GM23338 (cell line): ENCODE data around the gene CCDC137. TPM values are rescaled to one million over a fixed set of nuclear protein-coding genes. Genes with fewer than 3 reads are reported as not detected.

Experiments
- ATAC-seq: fragments of 200-7000 bp; cut with Tn5 transposase; 3 replicates; pipeline ENCODE4 v1.9.1; 2020
- DNase-seq: peaks from one replicate; pipeline ENCODE4 v3.0.0-alpha.2; 2015; ENCODE audit warnings: low spot score
- H2AFZ ChIP-seq: fragments of 200-600 bp; sonication (generic); 2 replicates; pipeline ENCODE4 v1.8.0; 2016; ENCODE audit warnings: antibody characterized with exemption, mild to moderate bottlenecking, moderate library complexity
- H3F3A ChIP-seq: fragments of 200-600 bp; sonication (generic); replicated peaks from 2 replicates; pipeline ENCODE4 v1.8.0; 2017; ENCODE audit warnings: antibody characterized with exemption, mixed run types, low read depth
- H3K27ac ChIP-seq: fragments of 200-600 bp; sonication (generic); 2 replicates; pipeline ENCODE4 v1.6.1; 2016; ENCODE audit warnings: low read depth
- H3K27me3 ChIP-seq: fragments of 200-600 bp; sonication (generic); 2 replicates; pipeline ENCODE4 v1.8.0; 2016; ENCODE audit warnings: mild to moderate bottlenecking, mixed run types, moderate library complexity; ENCODE audit not compliant: insufficient read depth
- H3K36me3 ChIP-seq: fragments of 200-600 bp; sonication (generic); 2 replicates; pipeline ENCODE4 v1.8.0; 2016; ENCODE audit warnings: mild to moderate bottlenecking; ENCODE audit not compliant: insufficient read depth
- H3K4me1 ChIP-seq: fragments of 200-600 bp; sonication (generic); 2 replicates; pipeline ENCODE4 v1.8.0; 2016; ENCODE audit warnings: mild to moderate bottlenecking, moderate library complexity; ENCODE audit not compliant: insufficient read depth
- H3K4me2 ChIP-seq: fragments of 200-600 bp; sonication (generic); 2 replicates; pipeline ENCODE4 v1.7.1; 2017; ENCODE audit warnings: mixed run types
- H3K4me3 ChIP-seq: fragments of 200-600 bp; sonication (generic); 2 replicates; pipeline ENCODE4 v1.6.1; 2016; ENCODE audit warnings: mixed run types
- H3K79me2 ChIP-seq: fragments of 200-600 bp; sonication (generic); replicated peaks from 2 replicates; pipeline ENCODE4 v1.8.0; 2017; ENCODE audit warnings: mild to moderate bottlenecking; ENCODE audit not compliant: insufficient read depth
- H3K9me2 ChIP-seq: fragments of 200-600 bp; sonication (generic); 2 replicates; pipeline ENCODE4 v1.8.0; 2017; ENCODE audit not compliant: insufficient read depth
- H4K20me1 ChIP-seq: fragments of 200-600 bp; sonication (generic); replicated peaks from 2 replicates; pipeline ENCODE4 v1.8.0; 2017; ENCODE audit warnings: mild to moderate bottlenecking; ENCODE audit not compliant: insufficient read depth
- H3K27ac Mint-ChIP-seq: 2 replicates; pipeline ENCODE4 v1.8.0; 2020; ENCODE audit warnings: inconsistent platforms, mild to moderate bottlenecking, moderate library complexity, mixed read lengths
- H3K27me3 Mint-ChIP-seq: 3 replicates; pipeline ENCODE4 v1.8.0; 2022; ENCODE audit warnings: low read depth, mild to moderate bottlenecking, moderate library complexity, mixed read lengths, inconsistent platforms; ENCODE audit not compliant: insufficient read depth, poor library complexity
- H3K36me3 Mint-ChIP-seq: 3 replicates; pipeline ENCODE4 v1.8.0; 2021; ENCODE audit warnings: low read depth, mild to moderate bottlenecking, inconsistent platforms, moderate library complexity, mixed read lengths
- H3K4me1 Mint-ChIP-seq: 3 replicates; pipeline ENCODE4 v1.8.0; 2020; ENCODE audit warnings: mild to moderate bottlenecking, inconsistent platforms, mixed read lengths
- H3K4me3 Mint-ChIP-seq: 3 replicates; pipeline ENCODE4 v1.8.0; 2021; ENCODE audit warnings: moderate library complexity, mild to moderate bottlenecking, inconsistent platforms, mixed read lengths
- H3K9me3 Mint-ChIP-seq: 3 replicates; pipeline ENCODE4 v1.8.0; 2020; ENCODE audit warnings: moderate library complexity, mild to moderate bottlenecking, inconsistent platforms, mixed read lengths
- CREB1 ChIP-seq: fragments of 250-450 bp; sonication (Bioruptor Pico); IDR thresholded peaks from 2 replicates; pipeline ENCODE4 v1.5.0; 2020; ENCODE audit warnings: low read depth, mild to moderate bottlenecking, moderate library complexity
- ETS1 ChIP-seq: IDR thresholded peaks from 2 replicates; pipeline ENCODE4 v1.6.1; 2016; ENCODE audit warnings: antibody characterized with exemption
- EZH2 ChIP-seq: fragments of 200-600 bp; sonication (generic); IDR thresholded peaks from one replicate; pipeline ENCODE4 v1.8.0; 2017; ENCODE audit warnings: antibody characterized with exemption, mild to moderate bottlenecking, low read depth; ENCODE audit not compliant: unreplicated experiment
- EZH2phosphoT487 ChIP-seq: fragments of 200-600 bp; sonication (generic); IDR thresholded peaks from one replicate; pipeline ENCODE4 v1.8.1; 2018; ENCODE audit warnings: antibody characterized with exemption; ENCODE audit not compliant: unreplicated experiment
- STAT1 ChIP-seq: IDR thresholded peaks from one replicate; pipeline ENCODE4 v1.6.1; 2016; ENCODE audit warnings: antibody characterized with exemption; ENCODE audit not compliant: unreplicated experiment
- ZNF462 ChIP-seq: fragments of 250-450 bp; sonication (Bioruptor Pico); IDR thresholded peaks from 2 replicates; pipeline ENCODE4 v1.5.0; 2020; ENCODE audit warnings: mild to moderate bottlenecking, moderate library complexity
- polyA plus RNA-seq: library from polyadenylated mRNA; unstranded; fragments of >200 nt; fragmentation: Nextera tagmentation; extraction: Ambion mirVana; gene quantifications from 2 replicates; pipeline ENCODE4 v1.2.1, GENCODE V29; 2016
- total RNA-seq: library from RNA; depleted of rRNA; stranded (reverse); fragments of >200 nt; shearing (Covaris generic); gene quantifications from 2 replicates; pipeline ENCODE4 v1.2.3, GENCODE V29; 2014

Gene CCDC137
- total and polyA plus RNA-seq, 2 experiments from 2014 or later = 26.1 to 73.4 TPM

GRCh38 chr17:81640011-81640410, 26.5 kb upstream of the CCDC137 start (continued):
- TF ChIP-seq ZNF462 = no peak
- no peak for TF ChIP-seq STAT1
- TF ChIP-seq ETS1 = no peak

- Histone ChIP-seq H3K27ac (no peak overlapping the region), H3F3A (peaks cover 11% of the 10 kb centered on the region), H3K27me3 (peaks cover 5% of the 10 kb centered on the region), H3K9me2 (no peaks in the 10 kb centered on the region), H3K4me2 (no peak overlapping the region), H4K20me1 (no peaks in the 10 kb centered on the region), H3K79me2 (no peaks in the 10 kb centered on the region), H3K4me3 (no peak overlapping the region), H3K4me1 (peaks cover under 1% of the 10 kb centered on the region; the same call in 1 of the 2 replicates), H3K36me3 (no peaks in the 10 kb centered on the region), H2AFZ (no peak overlapping the region)
- H3K9me3 Mint-ChIP-seq = no peaks in the 10 kb centered on the region; the same call in 1 of the 3 replicates
- DNase-seq (no peak), ATAC-seq (peak; percentile 45; the same call in 2 of the 3 replicates)
- no peak overlapping the region for H3K4me3 Mint-ChIP-seq
- H3K4me1 Mint-ChIP-seq = no peaks in the 10 kb centered on the region
- H3K27ac Mint-ChIP-seq = no peak overlapping the region; the same call in 1 of the 2 replicates
- H3K36me3 Mint-ChIP-seq = no peaks in the 10 kb centered on the region
- TF ChIP-seq EZH2 (no peak), EZH2phosphoT487 (no peak), CREB1 (CRISPR knock-in tag) (no peak)
- H3K27me3 Mint-ChIP-seq = peaks cover 12% of the 10 kb centered on the region
These were observed 24.6 kb upstream of the CCDC137 start for GRCh38 chr17:81641825-81642489.
